ENCODE measurements around the gene STXBP5. TPM values are rescaled to one million over a fixed set of nuclear protein-coding genes. Genes with fewer than 3 reads are reported as not detected.

STXBP5 gene
- polyA plus RNA-seq, 4 donors, result 12.6 to 18.0 (median 15.5) TPM

DNA sequence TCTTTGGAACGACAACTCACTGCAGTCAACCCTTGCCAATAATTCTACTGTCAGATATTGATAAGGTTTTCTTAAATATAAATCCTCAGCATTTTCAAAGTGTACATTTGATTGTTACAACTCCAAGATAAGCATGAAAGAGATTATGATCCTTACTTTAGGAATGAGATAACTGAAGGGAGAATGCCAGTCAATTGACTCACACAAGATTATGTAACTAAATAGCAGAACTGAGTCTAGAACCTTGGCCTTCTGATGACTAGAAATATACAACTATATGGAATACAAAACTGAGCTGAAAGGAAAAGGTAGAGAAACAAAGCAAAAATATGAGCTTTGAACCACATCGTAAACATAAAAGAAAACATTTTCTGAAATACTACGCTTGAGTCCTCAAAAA is 26.9 kb upstream of the STXBP5 start:
- DNase-seq (ENCODE audit: low read depth in 4 of 4, low spot score in 2 of 4), result no peak

GRCh38 chr6:147178355-147178754 is 25.9 kb upstream of the STXBP5 start:
- no peak for DNase-seq (ENCODE audit: low read depth in 4 of 4, low spot score in 2 of 4)

- no peak for DNase-seq (ENCODE audit: low read depth in 4 of 4, low spot score in 2 of 4)
Observed at GRCh38 chr6:147179809-147180208, 24.4 kb upstream of the STXBP5 start.

- DNase-seq (ENCODE audit: low read depth in 4 of 4, low spot score in 2 of 4), result no peak
Observed at GRCh38 chr6:147180926-147181325, 23.3 kb upstream of the STXBP5 start.

DNA sequence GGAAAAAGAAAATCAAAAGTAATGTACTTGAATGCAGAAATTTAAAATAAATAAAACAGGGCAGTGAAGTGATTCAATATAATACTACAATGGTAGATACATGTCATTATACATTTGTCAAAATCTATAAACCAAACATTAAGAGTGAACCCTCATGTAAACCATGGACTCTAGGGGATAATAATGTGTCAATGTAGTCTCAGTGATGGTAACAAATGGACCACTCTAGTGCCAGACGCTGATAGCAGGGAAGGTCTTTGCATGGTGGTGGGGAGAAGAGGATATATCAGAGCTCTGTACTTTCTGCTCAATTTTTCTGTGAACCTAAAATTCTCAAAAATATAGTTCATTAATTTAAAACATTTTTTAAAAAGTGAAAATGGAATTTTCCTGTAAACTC is 19.8 kb upstream of the STXBP5 start:
- DNase-seq (ENCODE audit: low read depth in 4 of 4, low spot score in 2 of 4), result no peak

DNA sequence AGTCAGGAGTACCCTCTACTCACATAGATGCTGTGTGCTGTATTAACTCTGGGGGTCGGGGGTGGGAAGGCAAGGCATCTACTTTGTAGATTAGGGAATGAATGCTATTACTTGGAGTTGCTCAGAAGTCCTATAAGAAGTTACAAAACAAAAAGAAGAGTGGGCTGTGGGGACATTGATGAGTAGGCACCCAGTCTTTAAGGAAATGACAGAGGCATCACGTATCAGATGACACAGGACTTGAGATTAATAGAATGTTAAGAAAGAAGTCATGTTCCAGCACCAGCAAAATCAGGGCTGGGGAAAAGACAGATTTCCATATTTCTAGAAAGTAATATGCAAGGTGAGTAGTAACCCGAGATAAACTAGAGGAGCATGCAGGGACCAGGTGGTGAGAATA is 19.0 kb upstream of the STXBP5 start:
- no peak for DNase-seq (ENCODE audit: low read depth in 4 of 4, low spot score in 2 of 4)

DNA sequence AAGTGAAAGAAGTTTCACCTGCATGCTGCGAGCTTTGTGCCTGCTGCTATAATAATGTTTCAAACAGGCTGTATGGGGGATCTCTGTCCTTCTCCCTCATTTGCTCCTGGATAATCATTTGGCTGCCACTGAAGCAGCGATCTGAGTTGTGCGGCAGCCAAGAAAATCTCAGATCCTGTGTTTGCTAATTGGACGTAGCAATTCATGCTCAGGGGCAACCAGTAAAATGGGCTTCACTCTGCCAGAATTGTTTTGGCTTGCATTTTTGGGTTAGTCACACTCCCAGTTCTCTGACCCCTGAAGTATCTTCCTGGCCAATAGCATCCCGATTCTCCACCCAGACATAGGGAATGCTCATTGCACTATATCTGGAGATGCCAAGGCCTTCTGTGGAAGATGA is 13.7 kb upstream of the STXBP5 start:
- no peak for DNase-seq (ENCODE audit: low read depth in 4 of 4, low spot score in 2 of 4)

GRCh38 chr6:147192278-147192911 is 11.8 kb upstream of the STXBP5 start:
- no peak for DNase-seq (ENCODE audit: low read depth in 4 of 4, low spot score in 2 of 4)

DNA sequence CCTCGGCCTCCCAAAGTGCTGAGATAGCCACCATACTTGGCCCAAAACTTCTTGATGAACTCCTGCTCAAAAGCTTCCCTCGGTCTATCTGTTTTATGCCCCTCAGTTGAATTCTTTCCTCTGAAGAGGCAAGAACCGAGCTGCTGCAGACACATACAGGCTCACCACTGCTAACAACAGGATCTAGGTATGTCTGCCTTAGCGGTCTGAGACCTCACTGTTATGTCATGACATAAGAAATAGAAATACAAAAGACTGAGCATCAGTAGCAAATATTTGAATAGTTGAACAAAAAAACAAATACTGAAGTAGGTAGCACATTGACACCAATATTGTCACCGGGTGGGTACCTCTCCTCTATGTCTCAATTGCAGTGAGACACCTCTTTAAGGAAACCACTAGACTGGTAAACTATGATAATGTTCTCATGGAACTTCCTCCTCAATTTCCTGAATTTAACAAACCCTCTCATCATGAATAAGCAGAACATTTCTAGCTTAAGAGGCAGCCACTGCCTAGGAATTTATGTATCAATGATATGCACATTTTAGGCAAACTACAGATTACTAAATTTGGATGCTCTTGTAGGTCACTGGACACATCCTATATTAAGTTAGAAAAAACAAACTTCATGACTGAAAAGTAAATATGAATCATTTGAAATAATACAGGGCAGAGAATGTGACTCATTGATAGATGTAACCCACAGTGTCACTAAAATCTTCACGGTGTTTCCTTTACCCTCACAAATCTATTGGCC is 9.4 kb upstream of the STXBP5 start:
- DNase-seq (ENCODE audit: low read depth in 4 of 4, low spot score in 2 of 4), result no peak

DNA sequence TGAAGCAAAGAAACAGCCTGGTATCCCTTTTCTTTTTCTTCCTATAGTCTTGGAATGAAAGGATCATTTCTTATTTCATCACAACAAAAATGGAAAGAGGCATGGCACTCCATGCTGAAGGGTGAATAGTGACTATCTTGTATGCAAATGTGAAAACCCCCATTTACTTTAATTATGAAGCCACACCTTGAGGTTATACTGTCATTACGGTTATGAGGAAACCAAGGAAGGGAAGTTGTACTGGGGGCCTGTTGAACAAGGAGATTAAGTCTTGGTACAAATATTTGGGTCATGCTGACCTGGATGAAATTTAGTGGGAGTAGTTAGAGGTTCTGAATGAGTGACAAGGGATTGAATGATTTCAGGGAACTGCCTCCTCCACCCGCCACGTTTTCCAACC is 8.7 kb upstream of the STXBP5 start:
- no peak for DNase-seq (ENCODE audit: low read depth in 4 of 4, low spot score in 2 of 4)

DNA sequence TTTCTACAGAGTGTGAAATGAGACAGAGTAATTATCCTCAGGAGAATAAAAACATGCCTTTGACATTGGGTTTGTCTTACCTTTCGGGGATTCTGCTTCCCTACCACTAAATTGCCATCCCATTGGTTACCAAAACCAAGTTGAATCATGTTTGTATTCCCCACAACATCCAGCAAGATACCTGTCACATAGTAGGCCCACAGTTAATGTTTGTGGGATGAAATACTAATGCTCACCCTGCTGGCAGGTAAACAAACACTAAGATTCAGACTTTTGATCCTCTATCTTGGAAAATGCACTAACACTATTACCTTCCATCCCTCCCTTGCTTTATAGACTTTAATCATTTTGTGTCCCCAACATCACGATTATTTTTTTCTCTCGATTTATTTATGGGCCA is 8.2 kb upstream of the STXBP5 start:
- no peak for DNase-seq (ENCODE audit: low read depth in 4 of 4, low spot score in 2 of 4)

DNA sequence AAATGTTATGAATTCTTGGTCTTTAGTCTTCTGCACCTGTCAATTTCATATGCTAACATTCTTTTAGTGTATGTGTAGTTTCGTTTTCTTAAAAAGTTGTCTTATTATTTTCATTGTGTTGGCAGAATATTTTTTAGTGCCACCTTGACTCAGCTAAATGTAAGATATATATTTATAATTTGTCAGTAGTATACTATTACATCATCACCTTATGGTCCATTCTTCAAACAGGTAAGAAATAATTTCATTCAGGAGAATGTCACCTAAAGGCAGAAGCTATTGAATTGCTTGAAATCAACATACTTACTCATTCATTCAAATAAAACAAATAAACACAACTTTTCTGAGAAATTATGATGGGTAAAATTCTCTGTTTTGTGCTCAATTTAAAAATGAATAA is 3.5 kb upstream of the STXBP5 start:
- DNase-seq (ENCODE audit: low read depth in 4 of 4, low spot score in 2 of 4), result no peak

DNA sequence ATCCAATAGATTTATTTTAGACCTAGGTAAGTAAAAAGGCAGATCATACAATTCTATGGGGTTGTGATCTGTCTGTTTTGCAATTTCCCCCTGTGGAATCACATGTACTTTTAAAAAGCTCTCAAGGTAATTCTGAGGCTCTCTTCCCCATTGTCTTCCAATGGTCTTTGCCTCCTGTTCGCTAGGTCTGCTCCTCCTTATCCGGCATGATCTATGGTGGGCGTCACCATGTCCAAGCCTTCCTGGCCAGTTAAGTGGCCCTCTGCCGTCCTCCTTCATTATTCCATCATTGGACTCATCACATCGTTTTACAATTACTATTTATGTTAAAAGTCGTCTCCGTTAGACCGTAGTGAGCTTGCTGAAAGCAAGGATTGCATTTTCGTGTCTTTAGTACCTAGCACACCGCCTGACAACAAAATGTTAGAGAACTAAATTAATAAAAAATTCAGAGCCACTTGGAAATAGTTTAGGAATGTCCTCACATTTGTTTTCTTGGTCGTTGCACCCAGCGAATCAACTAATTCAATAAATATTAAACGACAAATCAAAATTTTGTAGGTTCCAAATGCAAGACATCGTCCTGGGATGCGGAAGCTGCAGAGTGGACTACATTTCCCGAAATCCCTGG is 2.2 kb upstream of the STXBP5 start:
- no peak for DNase-seq (ENCODE audit: low read depth in 4 of 4, low spot score in 2 of 4)

GRCh38 chr6:147202516-147203310 is 1.5 kb upstream of the STXBP5 start:
- peak; percentile 77 to 97 (median 91) for DNase-seq (ENCODE audit: low read depth in 4 of 4, low spot score in 2 of 4)

- peak in 3 of 4 donors; percentile 52 to 88 (median 64) for DNase-seq (ENCODE audit: low read depth in 4 of 4, low spot score in 2 of 4)
Observed at GRCh38 chr6:147203311-147204059, 732 bp upstream of the STXBP5 start.

DNA sequence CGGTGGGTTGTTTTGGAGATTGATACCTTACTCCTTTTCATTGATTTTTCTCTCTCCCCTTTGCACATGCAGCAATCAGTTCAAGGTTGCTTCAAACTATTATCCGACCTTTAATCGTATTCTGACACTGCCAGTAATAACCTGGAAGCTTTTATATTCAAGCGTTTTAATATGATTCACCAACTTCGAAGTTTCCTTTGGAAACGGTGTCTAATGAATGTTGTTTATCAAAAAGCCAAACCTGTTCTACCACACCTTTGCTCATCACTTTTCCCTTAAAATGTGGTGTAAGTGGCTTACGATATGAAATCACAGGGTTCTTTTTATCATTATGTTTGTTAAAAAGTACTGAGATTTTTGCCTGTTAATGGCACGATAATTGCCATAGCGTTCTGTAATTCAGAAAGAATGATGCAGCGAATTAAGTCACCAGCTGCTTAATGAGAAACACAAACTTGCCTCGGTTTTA is 660 bp downstream of the STXBP5 start:
- no peak for DNase-seq (ENCODE audit: low read depth in 4 of 4, low spot score in 2 of 4)

GRCh38 chr6:147205690-147206600 is 1.7 kb downstream of the STXBP5 start:
- DNase-seq (ENCODE audit: low read depth in 4 of 4, low spot score in 2 of 4), result no peak

DNA sequence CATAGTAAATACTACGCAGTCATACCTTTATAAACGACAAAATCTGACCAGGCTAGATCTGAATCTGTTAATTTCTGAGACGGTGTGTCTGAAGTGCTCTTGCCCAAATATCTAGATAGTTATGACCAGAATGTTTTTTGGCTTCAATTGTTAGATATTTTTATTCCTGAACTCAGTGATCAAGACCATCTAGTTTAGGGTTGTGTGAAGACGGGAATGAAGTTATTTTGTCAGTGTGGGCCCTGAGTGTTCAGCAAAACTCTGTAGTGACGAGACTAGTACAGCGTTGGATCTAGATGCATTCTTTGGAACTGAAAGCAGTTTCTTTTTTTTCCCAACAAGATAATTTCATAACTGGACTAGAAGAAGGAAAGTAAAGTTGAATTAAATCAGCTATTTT is 3.1 kb downstream of the STXBP5 start:
- no peak for DNase-seq (ENCODE audit: low read depth in 4 of 4, low spot score in 2 of 4)
